ENCODE measurements around the gene CRABP2.

Gene CRABP2

DNA sequence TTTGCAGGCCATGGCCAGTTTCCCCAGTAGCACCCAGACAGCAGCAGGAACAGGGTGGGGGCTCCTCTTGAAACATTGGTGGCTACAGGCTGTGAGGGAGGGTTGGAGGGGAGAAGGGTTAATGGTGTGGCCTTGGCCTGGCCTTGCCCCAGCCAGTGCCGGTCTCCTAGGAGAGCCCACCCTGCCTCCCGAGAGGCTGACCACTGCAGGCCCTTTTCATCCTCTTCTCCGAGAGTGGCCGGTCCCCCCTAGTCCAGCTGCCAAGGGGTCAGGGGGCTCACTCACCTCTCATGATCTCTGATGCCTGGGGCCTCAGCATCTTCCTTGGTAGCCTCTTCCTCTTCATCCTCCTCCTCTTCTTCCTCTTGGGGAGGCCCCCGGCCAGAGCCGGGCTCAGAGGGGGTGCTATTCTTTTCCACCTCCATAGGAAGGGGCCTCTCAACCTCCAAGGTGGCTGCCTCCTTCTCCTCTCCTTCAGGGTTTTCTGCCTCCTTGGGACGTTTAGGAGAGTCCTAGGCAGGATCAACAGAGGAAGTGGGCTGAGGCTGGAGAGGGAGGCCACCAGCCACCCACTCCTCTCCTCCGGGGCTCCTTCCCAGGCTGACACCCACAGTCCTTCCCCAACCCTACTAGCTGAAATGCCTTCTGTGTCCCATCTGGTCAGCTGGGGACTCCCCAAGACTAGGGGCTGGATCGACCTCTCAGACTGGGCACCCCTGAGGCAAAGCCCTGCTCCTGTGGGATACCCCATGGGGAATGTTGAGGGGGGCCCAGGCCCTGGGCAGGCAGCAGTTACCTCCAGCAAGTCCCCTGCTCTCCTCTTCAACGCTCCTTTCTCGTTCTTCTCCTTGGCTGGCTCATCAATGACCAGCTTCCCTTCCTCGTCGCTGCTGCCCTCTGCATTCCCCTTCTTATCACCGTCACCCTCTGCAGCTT, 38.3 kb upstream of the CRABP2 start:
- Mint-ChIP-seq H3K27me3 (ENCODE audit: low read depth, poor library complexity) (no peaks in the 10 kb centered on the region), H3K9me3 (no peaks in the 10 kb centered on the region), H3K27ac (peak overlapping the region; percentile 99), H3K36me3 (ENCODE audit: low read depth) (peaks cover 30% of the 10 kb centered on the region), H3K4me3 (peak overlapping the region; percentile 28), H3K4me1 (peaks cover 75% of the 10 kb centered on the region)
- TF ChIP-seq, protein P1, sequence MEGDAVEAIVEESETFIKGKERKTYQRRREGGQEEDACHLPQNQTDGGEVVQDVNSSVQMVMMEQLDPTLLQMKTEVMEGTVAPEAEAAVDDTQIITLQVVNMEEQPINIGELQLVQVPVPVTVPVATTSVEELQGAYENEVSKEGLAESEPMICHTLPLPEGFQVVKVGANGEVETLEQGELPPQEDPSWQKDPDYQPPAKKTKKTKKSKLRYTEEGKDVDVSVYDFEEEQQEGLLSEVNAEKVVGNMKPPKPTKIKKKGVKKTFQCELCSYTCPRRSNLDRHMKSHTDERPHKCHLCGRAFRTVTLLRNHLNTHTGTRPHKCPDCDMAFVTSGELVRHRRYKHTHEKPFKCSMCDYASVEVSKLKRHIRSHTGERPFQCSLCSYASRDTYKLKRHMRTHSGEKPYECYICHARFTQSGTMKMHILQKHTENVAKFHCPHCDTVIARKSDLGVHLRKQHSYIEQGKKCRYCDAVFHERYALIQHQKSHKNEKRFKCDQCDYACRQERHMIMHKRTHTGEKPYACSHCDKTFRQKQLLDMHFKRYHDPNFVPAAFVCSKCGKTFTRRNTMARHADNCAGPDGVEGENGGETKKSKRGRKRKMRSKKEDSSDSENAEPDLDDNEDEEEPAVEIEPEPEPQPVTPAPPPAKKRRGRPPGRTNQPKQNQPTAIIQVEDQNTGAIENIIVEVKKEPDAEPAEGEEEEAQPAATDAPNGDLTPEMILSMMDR (IDR thresholded peaks at IDR 0.05), result no peak
- no peak for DNase-seq

GRCh38 chr1:156742801-156743200, 37.4 kb upstream of the CRABP2 start:
- TF ChIP-seq, protein P1 (IDR thresholded peaks at IDR 0.05), result no peak
- peak overlapping the region; percentile 99 for H3K27ac Mint-ChIP-seq
- H3K9me3 Mint-ChIP-seq, result no peaks in the 10 kb centered on the region
- H3K36me3 Mint-ChIP-seq (ENCODE audit: low read depth), result peaks cover 35% of the 10 kb centered on the region
- no peaks in the 10 kb centered on the region for H3K27me3 Mint-ChIP-seq (ENCODE audit: low read depth, poor library complexity)
- peaks cover 67% of the 10 kb centered on the region for H3K4me1 Mint-ChIP-seq
- H3K4me3 Mint-ChIP-seq, result no peak overlapping the region
- no peak for DNase-seq

GRCh38 chr1:156742017-156742416, 36.6 kb upstream of the CRABP2 start:
- no peaks in the 10 kb centered on the region for H3K27me3 Mint-ChIP-seq (ENCODE audit: low read depth, poor library complexity)
- TF ChIP-seq, protein P1 (IDR thresholded peaks at IDR 0.05), result no peak
- peak overlapping the region; percentile 99 for H3K27ac Mint-ChIP-seq
- H3K4me3 Mint-ChIP-seq, result peak overlapping the region; percentile 35
- H3K36me3 Mint-ChIP-seq (ENCODE audit: low read depth), result peaks cover 35% of the 10 kb centered on the region
- DNase-seq, result no peak
- peaks cover 60% of the 10 kb centered on the region for H3K4me1 Mint-ChIP-seq
- H3K9me3 Mint-ChIP-seq, result no peaks in the 10 kb centered on the region

DNA sequence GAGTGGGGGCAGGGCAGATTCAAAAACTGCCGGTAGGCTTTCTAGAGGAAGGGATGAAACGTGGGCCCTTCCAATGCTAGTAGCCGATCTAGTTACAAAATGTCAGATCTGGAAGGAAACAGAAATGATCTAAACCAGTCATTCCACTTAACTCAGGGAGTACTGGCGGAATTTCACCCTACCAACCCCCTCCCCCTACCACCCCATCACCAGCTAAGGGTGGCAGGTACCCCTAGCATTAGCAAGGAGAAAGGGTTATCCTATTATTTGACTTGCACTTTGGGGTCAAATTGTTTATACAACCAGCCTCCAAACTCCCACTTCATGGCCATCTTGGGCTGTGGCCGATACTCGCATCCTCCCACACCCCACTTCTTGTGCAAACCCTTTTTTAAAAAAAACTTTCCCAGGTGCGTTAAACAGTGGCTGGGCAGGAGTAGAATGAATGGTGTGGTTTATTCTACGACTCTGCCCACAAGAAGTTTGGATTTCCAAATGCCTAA, 36.1 kb upstream of the CRABP2 start:
- Mint-ChIP-seq H3K4me1 (peaks cover 56% of the 10 kb centered on the region), H3K27me3 (ENCODE audit: low read depth, poor library complexity) (no peaks in the 10 kb centered on the region), H3K27ac (peak overlapping the region; percentile 99), H3K9me3 (no peaks in the 10 kb centered on the region), H3K4me3 (peak overlapping the region; percentile 95), H3K36me3 (ENCODE audit: low read depth) (peaks cover 35% of the 10 kb centered on the region)
- TF ChIP-seq, protein P1 (IDR thresholded peaks at IDR 0.05), result no peak
- no peak for DNase-seq

- H3K4me3 Mint-ChIP-seq, result peak within 1 kb of the TSS; percentile 95
- H3K9me3 Mint-ChIP-seq, result no peaks in the 10 kb centered on the region
- peak; percentile 94 for DNase-seq
- H3K36me3 Mint-ChIP-seq (ENCODE audit: low read depth), result peaks cover 33% of the 10 kb centered on the region
- peak within 1 kb of the TSS; percentile 99 for H3K27ac Mint-ChIP-seq
- TF ChIP-seq, protein P1 (IDR thresholded peaks at IDR 0.05), result no peak
- no peaks in the 10 kb centered on the region for H3K27me3 Mint-ChIP-seq (ENCODE audit: low read depth, poor library complexity)
- H3K4me1 Mint-ChIP-seq, result peaks cover 50% of the 10 kb centered on the region
Observed at GRCh38 chr1:156740741-156741480, 35.5 kb upstream of the CRABP2 start, which contains the start of gene MRPL24. Gene MRPL24, minus strand, starts transcription at chr1:156741088. Its CDS starts 2,384 bp downstream, at chr1:156738704.
